K562 (cell line): ENCODE results near the gene AIF1. TPM values are rescaled to one million over a fixed set of nuclear protein-coding genes. Genes with fewer than 3 reads are reported as not detected.
A peak's percentile ranks its signal among the peaks of the same experiment; 100 is the strongest.

ENCODE experiments used
- CBX2 ChIP-seq: fragments of 200-600 bp; sonication (generic); IDR thresholded peaks from one replicate; pipeline ENCODE4 v1.6.1; 2012; ENCODE audit warnings: mild to moderate bottlenecking, low read length, inconsistent platforms; ENCODE audit not compliant: insufficient read depth, poor library complexity, severe bottlenecking
- CEBPZ ChIP-seq: fragments of 150-350 bp; IDR thresholded peaks from 2 replicates; pipeline ENCODE4 v1.6.1; 2014; ENCODE audit warnings: low read depth, mild to moderate bottlenecking, low read length, borderline replicate concordance
- CHD7 ChIP-seq: fragments of 200-600 bp; sonication (generic); IDR thresholded peaks from one replicate; pipeline ENCODE4 v1.6.1; 2012; ENCODE audit warnings: mild to moderate bottlenecking, low read depth, low read length, inconsistent platforms
- ESRRA ChIP-seq: fragments of 450-650 bp; IDR thresholded peaks from 2 replicates; pipeline ENCODE4 v1.6.1; 2014; ENCODE audit warnings: low read depth, mild to moderate bottlenecking, moderate library complexity, borderline replicate concordance
- MCM7 ChIP-seq, 2 experiments: fragments of 450-650 bp; IDR thresholded peaks; 2 replicates each; pipeline ENCODE4 v1.6.1; 2016 to 2018
- POLR3G ChIP-seq: IDR thresholded peaks from 2 replicates; pipeline ENCODE4 v1.6.1; 2011; ENCODE audit not compliant: insufficient read length, insufficient replicate concordance; ENCODE audit errors: extremely low read depth
- RBFOX2 ChIP-seq: fragments of 200-400 bp; formaldehyde crosslinking; IDR thresholded peaks from 2 replicates; pipeline ENCODE4 v1.6.1; 2017; ENCODE audit warnings: low read depth, mild to moderate bottlenecking, low read length, moderate library complexity
- SMAD4 ChIP-seq: fragments of 250-450 bp; sonication (Bioruptor Pico); conservative IDR thresholded peaks from 2 replicates; pipeline ENCODE4 v1.8.0; 2021; ENCODE audit warnings: inconsistent platforms, mild to moderate bottlenecking, moderate library complexity
- polyA plus RNA-seq, 8 experiments: library from polyadenylated mRNA; depleted of rRNA in 4 of 8; stranded (reverse) in 5 of 8; unstranded in 3 of 8; fragments of >200 nt; fragmentation: Nextera tagmentation in 2 of 8; fragmentation: Illumina TruSeq in 1 of 8; extraction: Ambion mirVana in 2 of 8; extraction: Trizol in 1 of 8; gene quantifications; 2 replicates each; pipeline versions ENCODE4 v1.2.1 to v1.2.3, GENCODE V29; 2011 to 2014; ENCODE audit warnings: inconsistent platforms in 1 of 8, missing spikeins in 1 of 8
- total RNA-seq, 7 experiments: library from RNA; depleted of rRNA in 6 of 7; stranded (reverse); fragments of >200 nt in 6 of 7; fragmentation: Illumina TruSeq in 2 of 7; extraction: Trizol in 2 of 7; gene quantifications; 2 replicates each; pipeline versions ENCODE4 v1.2.1 to v1.2.3, GENCODE V29; 2011 to 2021; ENCODE audit warnings: low replicate concordance in 1 of 7

AIF1 gene
- total and polyA plus RNA-seq, 9 of the 15 experiments (the other 6 are each of a cell fraction or from before 2014, with no cell fraction given) = 9.4 to 33.4 (median 19.4) TPM

GRCh38 chr6:31664790-31665500, 49.9 kb downstream of the AIF1 start, which contains the start of gene GPANK1 (continued):
- TF ChIP-seq CEBPZ (no peak), CBX2 (no peak), POLR3G (no peak), ESRRA (peak; percentile 97; the same call in 1 of the 2 replicates), RBFOX2 (peak; percentile 85; the same call in 1 of the 2 replicates), SMAD4 (CRISPR knock-in tag) (no peak), MCM7 (IDR thresholded peaks at IDR 0.05) (no peak), CHD7 (peak; percentile 71)
